IPS DF 6.9 (cell line): ENCODE data around the gene BIRC2.

Experiments
- DNase-seq: peaks from one replicate; pipeline ENCODE4 v3.0.0-alpha.2; 2013; ENCODE audit warnings: low read depth, low spot score
- H3K27ac ChIP-seq: one replicate; pipeline ENCODE4 v1.5.1; 2013; ENCODE audit warnings: low read length, control low read depth
- H3K27me3 ChIP-seq: 2 replicates; pipeline ENCODE4 v1.6.1; 2013; ENCODE audit warnings: mild to moderate bottlenecking, low read length; ENCODE audit not compliant: control insufficient read depth, insufficient read depth
- H3K36me3 ChIP-seq: 2 replicates; pipeline ENCODE4 v1.6.1; 2013; ENCODE audit warnings: low read length; ENCODE audit not compliant: control insufficient read depth, insufficient read depth
- H3K4me1 ChIP-seq: 2 replicates; pipeline ENCODE4 v1.6.1; 2013; ENCODE audit warnings: low read length; ENCODE audit not compliant: control insufficient read depth, insufficient read depth
- H3K4me3 ChIP-seq: 2 replicates; pipeline ENCODE4 v1.5.1; 2013; ENCODE audit warnings: mild to moderate bottlenecking, low read length
- H3K9me3 ChIP-seq: 2 replicates; pipeline ENCODE4 v1.6.1; 2013; ENCODE audit warnings: low read length, inconsistent platforms; ENCODE audit not compliant: control insufficient read depth, insufficient read depth
- WGBS: extraction: QIAGEN DNeasy Blood & Tissue Kit; methylation state at CpG from one replicate; pipeline ENCODE4 v1.1.7; 2013; ENCODE audit warnings: mixed read lengths, missing lambda C conversion rate; ENCODE audit not compliant: insufficient read length, insufficient coverage; 5-methylcytosine and 5-hydroxymethylcytosine counted together

BIRC2 gene

DNA sequence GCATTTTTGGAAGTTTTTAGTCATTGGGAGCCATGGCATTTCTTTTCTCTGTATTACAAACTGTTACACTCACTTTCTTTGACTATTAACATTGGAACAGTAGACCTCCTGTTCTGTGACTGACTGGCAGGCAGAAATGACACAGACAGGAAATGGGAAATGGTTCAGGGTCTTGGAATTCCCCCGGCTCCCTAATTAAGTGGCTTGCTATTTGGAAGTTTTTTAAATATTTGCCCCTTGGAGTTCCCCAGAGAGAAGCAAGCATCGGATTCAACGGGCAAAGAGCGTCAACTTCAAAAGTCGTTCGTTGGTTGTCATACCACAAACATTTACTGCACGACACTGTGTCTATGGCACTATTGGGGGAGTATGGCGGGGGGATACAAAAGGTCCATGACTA, 1.1 kb upstream of the BIRC2 start:
- H3K27me3 ChIP-seq = no peaks in the 10 kb centered on the region
- no CpG with 5 or more reads among the region's 8 CpGs for WGBS
- H3K9me3 ChIP-seq = no peaks in the 10 kb centered on the region
- H3K4me1 ChIP-seq = peaks cover 1% of the 10 kb centered on the region; the same call in 1 of the 2 replicates
- no peaks in the 10 kb centered on the region for H3K36me3 ChIP-seq
- no peak overlapping the region for H3K27ac ChIP-seq
- H3K4me3 ChIP-seq = no peak overlapping the region
- DNase-seq = no peak

DNA sequence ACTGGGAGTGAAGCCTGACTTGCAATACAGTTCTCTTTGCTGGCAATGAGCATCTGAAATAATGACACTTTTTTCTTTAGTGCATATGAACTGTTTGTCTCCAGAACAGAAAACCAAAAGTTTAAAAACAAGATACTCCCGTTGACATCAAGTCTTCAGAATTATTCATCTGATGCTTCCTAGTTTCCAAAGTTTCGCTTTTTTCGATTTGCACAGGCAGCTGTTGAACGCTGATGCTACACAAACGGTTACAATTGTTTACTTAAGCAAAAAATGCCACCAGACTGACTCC, 612 bp upstream of the BIRC2 start:
- WGBS = no CpG with 5 or more reads among the region's 5 CpGs

GRCh38 chr11:102347462-102348370, 702 bp downstream of the BIRC2 start:
- H3K4me3 ChIP-seq = peak overlapping the region; percentile 71
- H3K27me3 ChIP-seq = no peaks in the 10 kb centered on the region
- H3K4me1 ChIP-seq = peaks cover 1% of the 10 kb centered on the region; the same call in 1 of the 2 replicates
- DNase-seq = no peak
- no CpG with 5 or more reads among the region's 33 CpGs for WGBS
- H3K27ac ChIP-seq = no peak overlapping the region
- no peaks in the 10 kb centered on the region for H3K9me3 ChIP-seq
- H3K36me3 ChIP-seq = no peaks in the 10 kb centered on the region

More for the DNA sequence above, 612 bp upstream of the BIRC2 start:
- no peak for DNase-seq
- Histone ChIP-seq H3K27me3 (no peaks in the 10 kb centered on the region), H3K4me3 (peak overlapping the region; percentile 71; the same call in 1 of the 2 replicates), H3K36me3 (no peaks in the 10 kb centered on the region), H3K9me3 (no peaks in the 10 kb centered on the region), H3K4me1 (peaks cover 1% of the 10 kb centered on the region; the same call in 1 of the 2 replicates), H3K27ac (no peak overlapping the region)

GRCh38 chr11:102357116-102357515, 10.1 kb downstream of the BIRC2 start:
- Histone ChIP-seq H3K36me3 (peaks cover 2% of the 10 kb centered on the region; the same call in 1 of the 2 replicates), H3K4me1 (no peaks in the 10 kb centered on the region), H3K4me3 (no peak overlapping the region), H3K27me3 (no peaks in the 10 kb centered on the region), H3K9me3 (no peaks in the 10 kb centered on the region), H3K27ac (no peak overlapping the region)
- no peak for DNase-seq

- no peak overlapping the region for H3K27ac ChIP-seq
- H3K4me1 ChIP-seq = no peaks in the 10 kb centered on the region
- no peaks in the 10 kb centered on the region for H3K27me3 ChIP-seq
- no peaks in the 10 kb centered on the region for H3K9me3 ChIP-seq
- no peak overlapping the region for H3K4me3 ChIP-seq
- peaks cover 2% of the 10 kb centered on the region; the same call in 1 of the 2 replicates for H3K36me3 ChIP-seq
- WGBS = no CpG with 5 or more reads among the region's 3 CpGs
- DNase-seq = no peak
Observed at GRCh38 chr11:102359372-102359771, 12.4 kb downstream of the BIRC2 start.

- Histone ChIP-seq H3K27me3 (no peaks in the 10 kb centered on the region), H3K4me1 (no peaks in the 10 kb centered on the region), H3K9me3 (no peaks in the 10 kb centered on the region), H3K36me3 (peaks cover 2% of the 10 kb centered on the region; the same call in 1 of the 2 replicates), H3K4me3 (no peak overlapping the region), H3K27ac (no peak overlapping the region)
- no CpG with 5 or more reads among the region's 3 CpGs for WGBS
- DNase-seq = no peak
Observed at GRCh38 chr11:102360681-102361080, 13.7 kb downstream of the BIRC2 start.

DNA sequence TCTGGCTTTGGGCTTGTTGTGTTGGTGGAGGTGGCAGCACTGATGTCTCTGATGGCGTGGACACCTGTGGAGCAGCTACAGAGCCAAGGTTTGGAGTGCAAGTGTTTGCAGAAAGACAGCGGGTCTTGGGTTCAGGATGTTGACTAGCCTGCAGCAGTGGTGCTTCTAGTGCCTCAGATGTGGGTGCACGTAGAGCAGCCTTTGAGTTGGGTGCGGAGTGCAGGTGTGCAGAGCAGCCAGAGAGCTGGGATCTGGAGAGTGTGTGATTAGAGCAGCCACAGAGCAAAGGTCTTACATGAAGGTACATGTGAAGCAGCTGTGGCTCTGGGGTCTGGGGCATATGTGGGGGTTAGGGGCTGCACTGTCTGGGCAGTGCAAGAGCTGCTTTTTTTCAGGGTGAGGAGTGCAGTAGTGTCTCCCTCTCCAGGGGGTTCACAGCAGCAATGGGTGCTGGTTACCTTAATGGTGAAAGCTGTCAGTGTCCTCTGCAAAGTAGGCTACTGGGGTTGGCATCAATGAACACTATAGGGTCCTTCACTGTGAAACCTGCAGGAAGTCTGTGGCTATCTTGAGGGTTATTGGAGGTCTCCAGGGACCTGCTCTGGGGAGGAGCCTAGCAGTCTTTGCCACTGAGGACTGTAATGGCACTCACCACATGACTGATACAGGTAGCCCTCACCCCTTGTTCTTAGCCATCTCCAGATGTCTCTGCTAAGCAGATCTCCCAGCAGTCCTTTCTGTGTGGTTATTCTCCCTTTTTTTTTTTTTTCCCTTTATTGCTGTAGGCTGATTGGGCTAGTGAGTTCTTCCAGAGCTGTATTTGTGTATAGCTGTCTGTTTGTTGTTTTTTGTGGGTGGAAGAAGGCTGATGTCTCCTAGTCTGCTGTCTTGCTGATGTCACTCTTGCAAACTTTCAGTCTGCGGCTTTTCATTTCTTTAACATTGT, 14.3 kb downstream of the BIRC2 start:
- H3K4me1 ChIP-seq = no peaks in the 10 kb centered on the region
- no peak overlapping the region for H3K27ac ChIP-seq
- no peaks in the 10 kb centered on the region for H3K9me3 ChIP-seq
- H3K36me3 ChIP-seq = peaks cover 2% of the 10 kb centered on the region; the same call in 1 of the 2 replicates
- H3K27me3 ChIP-seq = no peaks in the 10 kb centered on the region
- no peak overlapping the region for H3K4me3 ChIP-seq
- WGBS = no CpG with 5 or more reads among the region's 5 CpGs
- DNase-seq = no peak

DNA sequence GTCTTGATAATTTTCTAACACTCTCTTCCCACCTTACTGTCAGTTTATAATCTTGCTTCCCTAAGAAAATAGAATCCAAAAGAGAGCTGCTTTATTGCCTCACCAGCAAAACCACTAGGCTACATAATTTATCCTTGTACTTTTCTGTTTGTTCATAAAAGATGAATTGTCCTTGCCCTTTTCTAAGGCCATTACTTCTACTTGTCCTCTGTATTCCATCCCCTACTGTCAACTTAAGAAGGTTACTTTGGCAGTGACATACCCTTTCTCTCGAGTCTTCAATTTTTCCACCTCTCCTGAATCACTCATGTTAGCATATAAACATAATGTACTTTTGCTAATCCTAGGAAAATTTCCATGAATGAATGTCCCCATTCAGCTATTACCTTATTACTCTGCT, 18.0 kb downstream of the BIRC2 start:
- peaks cover 4% of the 10 kb centered on the region for H3K36me3 ChIP-seq
- DNase-seq = no peak

GRCh38 chr11:102367364-102367763, 20.4 kb downstream of the BIRC2 start:
- WGBS = no CpG with 5 or more reads among the region's 6 CpGs
- no peak for DNase-seq
- H3K36me3 ChIP-seq = peaks cover 2% of the 10 kb centered on the region; the same call in 1 of the 2 replicates

More for the DNA sequence above, 18.0 kb downstream of the BIRC2 start:
- Histone ChIP-seq H3K27me3 (no peaks in the 10 kb centered on the region), H3K4me3 (no peak overlapping the region), H3K27ac (no peak overlapping the region), H3K4me1 (no peaks in the 10 kb centered on the region), H3K9me3 (no peaks in the 10 kb centered on the region)
- no CpG with 5 or more reads among the region's 1 CpG for WGBS

DNA sequence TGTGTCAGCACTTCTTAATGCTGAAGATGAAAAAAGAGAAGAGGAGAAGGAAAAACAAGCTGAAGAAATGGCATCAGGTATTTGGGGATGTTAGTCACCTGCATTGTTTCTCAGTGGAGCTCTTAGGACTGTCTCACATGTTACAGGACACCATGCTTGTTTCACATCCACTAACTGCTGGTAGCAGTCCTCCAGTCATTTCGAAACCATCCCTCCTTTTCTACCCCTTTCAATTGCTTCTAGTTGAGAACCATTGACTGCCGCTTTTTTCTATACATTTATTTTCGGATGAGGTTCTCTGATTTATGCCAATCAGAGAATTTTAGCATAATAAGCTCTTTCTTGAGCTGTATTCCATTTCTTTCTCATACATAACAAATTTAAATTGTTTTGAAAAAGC, 21.5 kb downstream of the BIRC2 start:
- H3K4me1 ChIP-seq = no peaks in the 10 kb centered on the region
- no CpG with 5 or more reads among the region's 3 CpGs for WGBS
- no peak overlapping the region for H3K27ac ChIP-seq
- DNase-seq = no peak
- H3K36me3 ChIP-seq = peaks cover 2% of the 10 kb centered on the region; the same call in 1 of the 2 replicates
- no peak overlapping the region for H3K4me3 ChIP-seq
- H3K27me3 ChIP-seq = no peaks in the 10 kb centered on the region
- no peaks in the 10 kb centered on the region for H3K9me3 ChIP-seq

More at GRCh38 chr11:102367364-102367763, 20.4 kb downstream of the BIRC2 start:
- H3K27ac ChIP-seq = no peak overlapping the region
- no peak overlapping the region for H3K4me3 ChIP-seq
- no peaks in the 10 kb centered on the region for H3K4me1 ChIP-seq
- H3K27me3 ChIP-seq = no peaks in the 10 kb centered on the region
- H3K9me3 ChIP-seq = no peaks in the 10 kb centered on the region
